ENCODE data around the gene FABP3.

- TF ChIP-seq CTCF (conservative IDR thresholded peaks at IDR 0.05; ENCODE audit: low read depth, low read length) (no peak), EZH2 (IDR thresholded peaks at IDR 0.05; ENCODE audit: low read length, unreplicated experiment) (no peak), EZH2phosphoT487 (IDR thresholded peaks at IDR 0.05; ENCODE audit: borderline replicate concordance, low read length) (no peak)
Measured at GRCh38 chr1:31376375-31377134, 3.7 kb upstream of the FABP3 start.

All from PC-3 (cell line).